NT2/D1 (cell line): ENCODE data around the gene PPID.

Experiments
- DNase-seq: peaks from one replicate; pipeline ENCODE4 v3.0.0-alpha.2; 2011; ENCODE audit warnings: low read depth, low spot score
- H3K27me3 ChIP-seq: 2 replicates; pipeline ENCODE4 v1.6.0; 2011; ENCODE audit warnings: mild to moderate bottlenecking; ENCODE audit not compliant: insufficient read length, insufficient read depth
- H3K36me3 ChIP-seq: 2 replicates; pipeline ENCODE4 v1.6.1; 2011; ENCODE audit warnings: mild to moderate bottlenecking, low read length, mixed read lengths; ENCODE audit not compliant: insufficient read depth, insufficient read length
- H3K4me1 ChIP-seq: 2 replicates; pipeline ENCODE4 v1.5.1; 2011; ENCODE audit not compliant: insufficient read depth, insufficient read length
- H3K4me3 ChIP-seq: 2 replicates; pipeline ENCODE4 v1.5.1; 2011; ENCODE audit warnings: low read depth; ENCODE audit not compliant: insufficient read length
- H3K9ac ChIP-seq: 2 replicates; pipeline ENCODE4 v1.6.0; 2011; ENCODE audit warnings: low read depth; ENCODE audit not compliant: insufficient read length
- H3K9me3 ChIP-seq: 2 replicates; pipeline ENCODE4 v1.5.1; 2011; ENCODE audit warnings: mild to moderate bottlenecking, low read length; ENCODE audit not compliant: insufficient read depth
- SUZ12 ChIP-seq: IDR thresholded peaks from 2 replicates; pipeline ENCODE4 v1.6.1; 2011; ENCODE audit not compliant: insufficient read length, insufficient read depth; ENCODE audit errors: extremely low read depth
- YY1 ChIP-seq: IDR thresholded peaks from 2 replicates; pipeline ENCODE4 v1.6.1; 2011; ENCODE audit not compliant: insufficient read length, insufficient read depth
- ZNF274 ChIP-seq: IDR thresholded peaks from 2 replicates; pipeline ENCODE4 v1.6.1; 2011; ENCODE audit warnings: mild to moderate bottlenecking, low read depth, low read length

The PPID gene

GRCh38 chr4:158738866-158739265 is 15.7 kb upstream of the PPID start:
- no peak for DNase-seq
- Histone ChIP-seq H3K9me3 (no peaks in the 10 kb centered on the region), H3K9ac (no peak overlapping the region), H3K4me1 (no peaks in the 10 kb centered on the region), H3K4me3 (no peak overlapping the region), H3K36me3 (no peaks in the 10 kb centered on the region), H3K27me3 (no peaks in the 10 kb centered on the region)
- TF ChIP-seq SUZ12 (no peak), ZNF274 (no peak), YY1 (no peak)

GRCh38 chr4:158729716-158730559 is 6.7 kb upstream of the PPID start:
- H3K4me3 ChIP-seq, result no peak overlapping the region
- no peaks in the 10 kb centered on the region for H3K27me3 ChIP-seq
- H3K9me3 ChIP-seq, result no peaks in the 10 kb centered on the region
- H3K4me1 ChIP-seq, result no peaks in the 10 kb centered on the region
- no peak overlapping the region for H3K9ac ChIP-seq
- no peak for TF ChIP-seq ZNF274
- no peak for TF ChIP-seq SUZ12
- no peak for TF ChIP-seq YY1
- H3K36me3 ChIP-seq, result no peaks in the 10 kb centered on the region
- peak; percentile 20 for DNase-seq

- Histone ChIP-seq H3K9me3 (no peaks in the 10 kb centered on the region), H3K27me3 (no peaks in the 10 kb centered on the region), H3K9ac (no peak overlapping the region), H3K4me3 (no peak overlapping the region), H3K4me1 (no peaks in the 10 kb centered on the region), H3K36me3 (no peaks in the 10 kb centered on the region)
- TF ChIP-seq ZNF274 (no peak), SUZ12 (no peak), YY1 (no peak)
- DNase-seq, result no peak
Observed at GRCh38 chr4:158728236-158728635, 5.0 kb upstream of the PPID start.

- Histone ChIP-seq H3K9me3 (no peaks in the 10 kb centered on the region), H3K36me3 (no peaks in the 10 kb centered on the region), H3K9ac (no peak overlapping the region), H3K4me3 (no peak overlapping the region), H3K4me1 (no peaks in the 10 kb centered on the region), H3K27me3 (no peaks in the 10 kb centered on the region)
- TF ChIP-seq YY1, result no peak
- TF ChIP-seq SUZ12, result no peak
- TF ChIP-seq ZNF274, result no peak
- DNase-seq, result no peak
Observed at GRCh38 chr4:158726633-158727032, 3.4 kb upstream of the PPID start.

- no peak for TF ChIP-seq ZNF274
- TF ChIP-seq YY1, result no peak
- no peak for TF ChIP-seq SUZ12
Observed at GRCh38 chr4:158724637-158725036, 1.4 kb upstream of the PPID start.

GRCh38 chr4:158722291-158722916 is 792 bp downstream of the PPID start:
- no peak for TF ChIP-seq YY1
- no peak for TF ChIP-seq SUZ12
- no peak for TF ChIP-seq ZNF274
- no peak for DNase-seq
- peak overlapping the region; percentile 83 for H3K9ac ChIP-seq
- H3K4me1 ChIP-seq, result no peaks in the 10 kb centered on the region
- H3K36me3 ChIP-seq, result peaks cover 37% of the 10 kb centered on the region
- no peaks in the 10 kb centered on the region for H3K9me3 ChIP-seq
- no peaks in the 10 kb centered on the region for H3K27me3 ChIP-seq
- peak overlapping the region; percentile 70 for H3K4me3 ChIP-seq

More at GRCh38 chr4:158724637-158725036, 1.4 kb upstream of the PPID start:
- no peaks in the 10 kb centered on the region for H3K27me3 ChIP-seq
- peaks cover 16% of the 10 kb centered on the region for H3K36me3 ChIP-seq
- no peaks in the 10 kb centered on the region for H3K4me1 ChIP-seq
- no peaks in the 10 kb centered on the region for H3K9me3 ChIP-seq
- H3K4me3 ChIP-seq, result no peak overlapping the region
- DNase-seq, result no peak
- H3K9ac ChIP-seq, result no peak overlapping the region

- no peaks in the 10 kb centered on the region for H3K27me3 ChIP-seq
- no peak for DNase-seq
- H3K9ac ChIP-seq, result no peak overlapping the region
- TF ChIP-seq SUZ12, result no peak
- no peak for TF ChIP-seq ZNF274
- no peak for TF ChIP-seq YY1
- no peak overlapping the region for H3K4me3 ChIP-seq
- H3K36me3 ChIP-seq, result peaks cover 42% of the 10 kb centered on the region
- no peaks in the 10 kb centered on the region for H3K9me3 ChIP-seq
- H3K4me1 ChIP-seq, result no peaks in the 10 kb centered on the region
Observed at GRCh38 chr4:158721680-158722079, 1.5 kb downstream of the PPID start.
